CD4-positive, alpha-beta memory T cell (primary cell): Measurements from ENCODE around the gene ICAM2. TPM values are rescaled to one million over a fixed set of nuclear protein-coding genes. Genes with fewer than 3 reads are reported as not detected.

Experiments used
- CTCF ChIA-PET: fragments of 350-600 bp; sonication (Branson Sonifier 250); formaldehyde crosslinking; loops from one replicate; lab custom pipeline; 2021; ENCODE audit warnings: inconsistent platforms; ENCODE audit not compliant: partially characterized antibody; lab: Charles Lee
- POLR2A ChIA-PET: fragments of 350-600 bp; sonication (Branson Sonifier 250); formaldehyde crosslinking; loops from one replicate; lab custom pipeline; 2021; ENCODE audit not compliant: partially characterized antibody; lab: Charles Lee
- DNase-seq, 5 donors: peaks; one replicate each; pipeline versions ENCODE4 v3.0.0 to v3.0.0-alpha.2; 2020 to 2022; ENCODE audit warnings: mixed read lengths in 1 of 5
- H3K27ac ChIP-seq: one replicate; pipeline ENCODE4 v1.7.0; 2013; ENCODE audit warnings: low read depth, low read length
- H3K27me3 ChIP-seq: 2 replicates; pipeline ENCODE4 v1.7.0; 2013; ENCODE audit warnings: mild to moderate bottlenecking, low read length, moderate library complexity; ENCODE audit not compliant: insufficient read depth
- H3K36me3 ChIP-seq: 2 replicates; pipeline ENCODE4 v1.7.0; 2013; ENCODE audit warnings: mild to moderate bottlenecking, low read length, moderate library complexity; ENCODE audit not compliant: insufficient read depth
- H3K4me1 ChIP-seq: 2 replicates; pipeline ENCODE4 v1.7.0; 2013; ENCODE audit warnings: mild to moderate bottlenecking, low read length, moderate library complexity; ENCODE audit not compliant: insufficient read depth
- H3K4me3 ChIP-seq, 2 donors: one replicate each; pipeline ENCODE4 v1.7.0; 2013; ENCODE audit warnings: low read length in 2 of 2, mild to moderate bottlenecking in 1 of 2
- H3K9me3 ChIP-seq, 2 donors: one replicate each; pipeline ENCODE4 v1.7.0; 2013; ENCODE audit warnings: low read length in 2 of 2, control low read depth in 1 of 2; ENCODE audit not compliant: control insufficient read depth in 1 of 2
- H3K27ac Mint-ChIP-seq, 7 donors: one replicate each; pipeline ENCODE4 v1.8.0; 2020 to 2021; ENCODE audit warnings: mixed read lengths in 7 of 7, mild to moderate bottlenecking in 6 of 7, inconsistent platforms in 3 of 7, moderate library complexity in 3 of 7
- H3K27me3 Mint-ChIP-seq, 2 donors: one replicate each; pipeline ENCODE4 v1.8.0; 2020 to 2021; ENCODE audit warnings: mixed read lengths in 2 of 2
- H3K36me3 Mint-ChIP-seq, 2 donors: one replicate each; pipeline ENCODE4 v1.8.0; 2020 to 2021; ENCODE audit warnings: mixed read lengths in 2 of 2, inconsistent platforms in 1 of 2, mild to moderate bottlenecking in 1 of 2
- H3K4me1 Mint-ChIP-seq, 4 donors: one replicate each; pipeline ENCODE4 v1.8.0; 2020 to 2021; ENCODE audit warnings: mixed read lengths in 4 of 4, mild to moderate bottlenecking in 1 of 4
- H3K4me3 Mint-ChIP-seq, 8 donors: one replicate each; pipeline ENCODE4 v1.8.0; 2020 to 2021; ENCODE audit warnings: mixed read lengths in 8 of 8, mild to moderate bottlenecking in 7 of 8, moderate library complexity in 6 of 8, inconsistent platforms in 3 of 8
- H3K9me3 Mint-ChIP-seq, 8 donors: one replicate each; pipeline ENCODE4 v1.8.0; 2020 to 2021; ENCODE audit warnings: mixed read lengths in 8 of 8, mild to moderate bottlenecking in 5 of 8, inconsistent platforms in 3 of 8, moderate library complexity in 1 of 8
- intact Hi-C: fragments of 100-400 bp; cut with micrococcal nuclease; formaldehyde crosslinking; loops from one replicate; pipeline ENCODE4 v1.15.1; 2023
- polyA plus RNA-seq, 2 donors: library from polyadenylated mRNA; unstranded; fragments of 300-500 nt; fragmentation: Illumina TruSeq; gene quantifications; one replicate each; pipeline ENCODE4 v1.2.3, GENCODE V29; 2021
- total RNA-seq, 2 experiments: library from RNA; stranded (reverse); gene quantifications; one replicate each; pipeline ENCODE4 v1.2.3, GENCODE V29; 2021

The ICAM2 gene
- total and polyA plus RNA-seq, 4 experiments from 2014 or later, result 150 to 591 (median 285) TPM

DNA sequence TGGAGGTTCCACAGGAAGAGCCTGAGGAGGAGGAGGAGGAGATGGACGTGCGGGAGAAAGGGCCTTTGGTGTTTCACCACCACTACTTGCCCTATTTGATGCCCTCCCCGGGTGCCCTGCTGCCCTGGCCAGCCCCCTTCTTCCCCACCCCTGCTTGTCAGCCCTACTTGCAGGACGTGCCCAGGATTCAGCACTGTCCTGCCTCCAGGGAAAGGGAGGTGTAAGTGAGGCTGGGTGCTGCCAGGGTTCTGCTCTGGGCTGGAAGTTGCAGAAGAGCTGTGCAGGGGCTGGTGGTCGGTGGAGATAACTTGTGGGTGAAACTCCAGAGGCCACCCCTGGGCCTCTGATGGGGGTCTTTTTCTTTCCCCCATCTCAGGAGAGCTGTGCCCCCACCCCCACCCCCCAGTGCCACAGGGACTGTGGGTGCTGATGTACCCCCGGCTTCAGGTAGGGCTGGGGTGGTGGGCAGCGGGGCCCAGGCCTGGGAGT is 19.3 kb downstream of the ICAM2 start:
- Histone ChIP-seq H3K4me1 (peaks cover 40% of the 10 kb centered on the region), H3K36me3 (peaks cover 31% of the 10 kb centered on the region), H3K9me3 (no peaks in the 10 kb centered on the region), H3K27me3 (no peaks in the 10 kb centered on the region), H3K27ac (no peak overlapping the region), H3K4me3 (no peak overlapping the region)
- Mint-ChIP-seq H3K9me3 (peaks cover 0 to 3% (median 0%) of the 10 kb centered on the region in 8 donors), H3K4me1 (peaks cover 24 to 51% (median 32%) of the 10 kb centered on the region in 4 donors), H3K36me3 (peaks cover 11 to 39% of the 10 kb centered on the region in 2 donors), H3K4me3 (no peak overlapping the region), H3K27ac (peak overlapping the region in 5 of 7 donors; percentile 53 to 83 (median 61)), H3K27me3 (no peaks in the 10 kb centered on the region)
- DNase-seq, result peak in 1 of 5 donors; percentile 33
- ChIA-PET POLR2A (interaction anchor here (1.4 to 22.6 kb wide), 6 partner anchors 8 to 69 kb away, joined by 3 to 587 read pairs (median 7); partner anchors contain the start of genes CD79B and ICAM2), CTCF (interaction anchor here (1.0 to 32.9 kb wide), 6 partner anchors 9 to 132 kb away, joined by 3 to 556 read pairs (median 6); partner anchors contain the start of gene ICAM2)
- intact Hi-C loops, result no loop called here

GRCh38 chr17:63999680-64000531 is 20.5 kb downstream of the ICAM2 start:
- ChIA-PET CTCF (interaction anchor here (1.0 to 32.9 kb wide), 6 partner anchors 10 to 134 kb away, joined by 3 to 556 read pairs (median 6); partner anchors contain the start of genes GH1 and ICAM2), POLR2A (interaction anchor here (0.6 to 22.6 kb wide), 10 partner anchors 9 to 146 kb away, joined by 3 to 587 read pairs (median 5); partner anchors contain the start of gene ICAM2)
- H3K27ac ChIP-seq, result no peak overlapping the region
- H3K36me3 ChIP-seq, result peaks cover 21% of the 10 kb centered on the region
- H3K4me3 Mint-ChIP-seq, result peak overlapping the region; percentile 73 to 94 (median 80)
- peaks cover 6 to 29% of the 10 kb centered on the region in 2 donors for H3K36me3 Mint-ChIP-seq
- H3K27me3 ChIP-seq, result no peaks in the 10 kb centered on the region
- peak in 1 of 5 donors; percentile 33 for DNase-seq
- H3K27me3 Mint-ChIP-seq, result no peaks in the 10 kb centered on the region
- peak overlapping the region; percentile 8 to 86 (median 68) for H3K27ac Mint-ChIP-seq
- H3K9me3 ChIP-seq, result no peaks in the 10 kb centered on the region
- intact Hi-C loops, result no loop called here
- peaks cover 35% of the 10 kb centered on the region for H3K4me1 ChIP-seq
- H3K4me1 Mint-ChIP-seq, result peaks cover 24 to 59% (median 30%) of the 10 kb centered on the region in 4 donors
- no peak overlapping the region for H3K4me3 ChIP-seq
- peaks cover 0 to 3% (median 0%) of the 10 kb centered on the region in 8 donors for H3K9me3 Mint-ChIP-seq

- H3K4me1 Mint-ChIP-seq, result peaks cover 26 to 61% (median 35%) of the 10 kb centered on the region in 4 donors
- H3K4me3 Mint-ChIP-seq, result peak overlapping the region; percentile 43 to 94 (median 83)
- intact Hi-C loops, result loop anchor here (1.0 kb wide), 2 partner anchors 21 to 26 kb away; partner anchors contain the start of gene ICAM2
- Histone ChIP-seq H3K27me3 (no peaks in the 10 kb centered on the region), H3K4me1 (peaks cover 38% of the 10 kb centered on the region), H3K36me3 (peaks cover 12% of the 10 kb centered on the region), H3K4me3 (peak overlapping the region; percentile 9 to 76), H3K9me3 (no peaks in the 10 kb centered on the region), H3K27ac (peak overlapping the region; percentile 39)
- CTCF ChIA-PET, result interaction anchor here (1.1 to 32.9 kb wide), 7 partner anchors 9 to 135 kb away, joined by 3 to 556 read pairs (median 6); partner anchors contain the start of genes GH1 and ICAM2
- H3K36me3 Mint-ChIP-seq, result peaks cover under 1 to 20% of the 10 kb centered on the region in 2 donors
- POLR2A ChIA-PET, result interaction anchor here (0.6 to 22.6 kb wide), 11 partner anchors 8 to 147 kb away, joined by 3 to 587 read pairs (median 6); partner anchors contain the start of genes ERN1 and ICAM2
- H3K9me3 Mint-ChIP-seq, result peaks cover 0 to 3% (median 0%) of the 10 kb centered on the region in 8 donors
- H3K27me3 Mint-ChIP-seq, result no peaks in the 10 kb centered on the region
- H3K27ac Mint-ChIP-seq, result peak overlapping the region; percentile 8 to 87 (median 83)
- peak in 3 of 5 donors; percentile 31 to 65 (median 33) for DNase-seq
Observed at GRCh38 chr17:63998721-63999679, 21.4 kb downstream of the ICAM2 start.

DNA sequence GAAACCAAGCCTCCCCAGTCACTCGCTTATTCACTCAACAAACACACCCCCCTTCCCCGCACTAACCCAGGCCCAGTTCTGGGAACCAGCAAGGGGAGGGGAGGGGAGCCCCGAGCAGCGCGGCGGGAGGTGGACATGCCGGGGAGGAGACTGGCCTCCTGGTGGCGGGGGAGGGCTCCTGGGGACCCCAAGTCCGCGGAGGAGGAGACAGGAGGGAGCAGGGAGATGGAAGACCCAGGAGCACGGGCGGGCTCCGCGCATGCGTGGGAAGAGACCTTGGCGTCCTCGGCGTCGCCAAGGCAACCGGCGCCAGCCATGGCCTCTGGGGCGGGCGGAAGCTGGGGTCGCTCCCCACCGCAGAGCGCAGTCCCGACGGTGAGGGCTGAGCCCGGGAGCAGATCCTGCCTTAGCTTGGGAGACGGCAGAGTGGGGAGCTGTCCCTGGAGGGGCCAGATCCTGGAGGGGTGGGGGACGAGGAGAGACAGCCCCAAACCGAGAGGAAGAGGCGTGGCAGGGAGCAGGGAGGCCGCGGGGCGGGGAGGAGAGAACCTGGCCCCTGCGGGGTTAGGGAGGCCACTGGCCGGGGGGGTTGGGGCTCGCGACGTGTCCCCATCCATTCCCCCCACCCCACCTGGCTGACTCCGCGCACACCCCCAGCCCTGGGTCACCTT is 22.2 kb downstream of the ICAM2 start, which contains the start of gene PRR29:
PRR29 (plus strand) TSS at position 302 of the 671 bp plus-strand sequence; CDS start at position 316, 14 bp downstream.
- peaks cover 0 to 12% of the 10 kb centered on the region in 2 donors for H3K36me3 Mint-ChIP-seq
- Histone ChIP-seq H3K27me3 (no peaks in the 10 kb centered on the region), H3K36me3 (peaks cover 3% of the 10 kb centered on the region), H3K9me3 (no peaks in the 10 kb centered on the region), H3K4me1 (peaks cover 46% of the 10 kb centered on the region), H3K4me3 (peak within 1 kb of the TSS; percentile 5 to 76), H3K27ac (peak within 1 kb of the TSS; percentile 39)
- peaks cover 0 to 3% (median 0%) of the 10 kb centered on the region in 8 donors for H3K9me3 Mint-ChIP-seq
- DNase-seq, result peak; percentile 70 to 81 (median 75)
- no peaks in the 10 kb centered on the region for H3K27me3 Mint-ChIP-seq
- peak within 1 kb of the TSS; percentile 87 to 94 (median 88) for H3K4me3 Mint-ChIP-seq
- peaks cover 32 to 69% (median 42%) of the 10 kb centered on the region in 4 donors for H3K4me1 Mint-ChIP-seq
- H3K27ac Mint-ChIP-seq, result peak within 1 kb of the TSS; percentile 60 to 91 (median 87)
- ChIA-PET POLR2A (interaction anchor here (0.6 to 22.6 kb wide), 8 partner anchors 9 to 148 kb away, joined by 3 to 587 read pairs (median 6); partner anchors contain the start of genes ERN1 and ICAM2), CTCF (interaction anchor here (1.1 to 32.9 kb wide), 5 partner anchors 10 to 135 kb away, joined by 3 to 556 read pairs (median 6); partner anchors contain the start of gene ICAM2)
- intact Hi-C loops, result loop anchor here (1.0 kb wide), 2 partner anchors 22 to 27 kb away; partner anchors contain the start of gene ICAM2

DNA sequence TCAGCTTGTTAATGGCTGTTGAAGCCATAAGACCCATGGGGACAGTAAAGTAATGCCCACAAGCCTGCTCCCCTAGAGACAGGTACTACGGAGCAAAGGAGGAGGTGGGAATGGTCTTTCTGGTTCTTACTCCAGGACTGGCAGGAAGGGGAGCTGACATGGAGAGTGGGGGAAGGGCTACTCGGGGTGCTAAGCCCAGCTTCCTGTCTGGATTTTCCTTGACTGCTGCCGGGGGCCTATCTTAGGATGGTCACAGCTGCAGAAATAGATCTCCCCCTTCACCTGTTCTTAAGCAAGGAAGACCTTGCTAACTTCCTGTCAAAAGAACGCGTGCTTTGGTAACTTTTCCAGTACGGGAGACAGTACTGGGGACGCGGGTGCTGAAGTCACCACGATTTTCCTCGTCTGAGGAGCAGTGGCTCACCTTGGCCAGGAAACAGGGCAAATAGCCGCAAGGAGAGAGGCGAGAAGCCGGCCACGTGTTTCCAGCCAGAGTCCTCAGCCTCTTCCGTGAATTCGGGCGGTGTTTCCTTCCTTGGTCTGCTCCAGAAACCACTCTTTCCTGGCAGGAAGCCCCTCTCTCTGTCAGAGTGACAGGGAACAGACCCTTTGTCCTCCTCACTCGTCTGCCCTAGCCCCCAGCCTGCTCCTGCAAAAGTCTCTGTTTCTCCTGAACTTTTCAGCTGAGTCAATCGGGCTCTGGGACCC is 22.9 kb downstream of the ICAM2 start:
- Histone ChIP-seq H3K4me1 (peaks cover 50% of the 10 kb centered on the region), H3K27ac (peak overlapping the region; percentile 39), H3K4me3 (peak overlapping the region; percentile 5 to 76), H3K27me3 (no peaks in the 10 kb centered on the region), H3K9me3 (no peaks in the 10 kb centered on the region), H3K36me3 (no peaks in the 10 kb centered on the region)
- Mint-ChIP-seq H3K9me3 (peaks cover 0 to 3% (median 0%) of the 10 kb centered on the region in 8 donors), H3K4me1 (peaks cover 35 to 73% (median 46%) of the 10 kb centered on the region in 4 donors), H3K4me3 (peak overlapping the region; percentile 86 to 93 (median 88)), H3K36me3 (peaks cover 0 to 7% of the 10 kb centered on the region in 2 donors), H3K27me3 (no peaks in the 10 kb centered on the region), H3K27ac (peak overlapping the region; percentile 52 to 91 (median 86))
- CTCF ChIA-PET, result interaction anchor here (0.9 to 32.9 kb wide), 6 partner anchors 10 to 136 kb away, joined by 3 to 556 read pairs (median 6); partner anchors contain the start of gene ICAM2
- POLR2A ChIA-PET, result interaction anchor here (0.9 to 22.6 kb wide), 5 partner anchors 13 to 149 kb away, joined by 4 to 587 read pairs (median 10); partner anchors contain the start of genes ERN1 and ICAM2
- peak in 1 of 5 donors; percentile 38 for DNase-seq
- intact Hi-C loops, result loop anchor here (1.0 kb wide), 2 partner anchors 23 to 28 kb away; partner anchors contain the start of gene ICAM2
